HepG2 (cell line): ENCODE results near the gene DRC7. TPM values are rescaled to one million over a fixed set of nuclear protein-coding genes. Genes with fewer than 3 reads are reported as not detected.
A peak's percentile ranks its signal among the peaks of the same experiment; 100 is the strongest.

Experiments
- ATAC-seq: fragments of 200-7000 bp; cut with Tn5 transposase; 3 replicates; pipeline ENCODE4 v1.9.1; 2020; ENCODE audit warnings: mild to moderate bottlenecking, moderate library complexity
- BruUV-seq: library from RNA; stranded (reverse); fragments of 400-500 nt; replicated peaks from 2 replicates; lab custom pipeline; 2021; lab: Mats Ljungman, UMichigan
- CTCF ChIA-PET: fragments of 300-600 bp; formaldehyde crosslinking; extraction: SDS; loops from one replicate; lab custom pipeline; 2021; ENCODE audit warnings: low total read pairs, inconsistent platforms, low intra/inter-chr PET ratio; lab: Yijun Ruan, JAX
- POLR2A ChIA-PET: fragments of 350-600 bp; sonication (Branson Sonifier 250); formaldehyde crosslinking; loops from one replicate; lab custom pipeline; 2020; ENCODE audit warnings: antibody characterized with exemption, inconsistent platforms; lab: Yijun Ruan, JAX
- DNase-seq: peaks from one replicate; pipeline ENCODE4 v3.0.0-alpha.2; 2015; ENCODE audit warnings: low spot score
- FAIRE-seq: peaks from 3 replicates; lab custom pipeline; 2011; peaks lifted over from hg19 to GRCh38; lab: Jason Lieb, UNC
- H2AFZ ChIP-seq: one replicate; pipeline ENCODE4 v1.6.1; 2011; ENCODE audit warnings: low read length, inconsistent platforms
- H3K27ac ChIP-seq: fragments of 300-600 bp; 3 replicates; pipeline ENCODE4 v1.8.0; 2011; ENCODE audit warnings: mixed run types, mild to moderate bottlenecking, mixed read lengths, low read length, inconsistent platforms; ENCODE audit not compliant: insufficient read depth; ENCODE audit errors: extremely low read length
- H3K27me3 ChIP-seq, 2 experiments: fragments of 200-600 bp in 1 of 2; 2 replicates in 1 of 2; 3 replicates in 1 of 2; pipeline versions ENCODE4 v1.6.0 to v1.8.0; 2011; ENCODE audit warnings: low read length in 2 of 2, mild to moderate bottlenecking in 2 of 2, moderate library complexity in 2 of 2, inconsistent platforms in 1 of 2; ENCODE audit not compliant: insufficient read depth in 2 of 2, control insufficient read depth in 1 of 2
- H3K36me3 ChIP-seq, 2 experiments: fragments of 200-600 bp in 1 of 2; replicated peaks in 1 of 2; 2 replicates in 1 of 2; 3 replicates in 1 of 2; pipeline versions ENCODE4 v1.5.1 to v1.8.0; 2011; ENCODE audit warnings: low read length in 2 of 2, inconsistent platforms in 1 of 2; ENCODE audit not compliant: insufficient read depth in 2 of 2, control insufficient read depth in 1 of 2
- H3K4me1 ChIP-seq: 2 replicates; pipeline ENCODE4 v1.5.1; 2012; ENCODE audit warnings: low read length, inconsistent platforms; ENCODE audit not compliant: insufficient read depth
- H3K4me2 ChIP-seq: 2 replicates; pipeline ENCODE4 v1.6.0; 2011; ENCODE audit warnings: low read depth, low read length, inconsistent platforms
- H3K4me3 ChIP-seq, 3 experiments: fragments of 200-600 bp in 1 of 3; sonication (generic), shearing (Covaris generic) in 1 of 3; replicated peaks in 1 of 3; 2 replicates each; pipeline ENCODE4 v1.5.1; 2011 to 2016; ENCODE audit warnings: low read length in 3 of 3, inconsistent platforms in 2 of 3, low read depth in 2 of 3, mild to moderate bottlenecking in 2 of 3, control low read depth in 1 of 3, mixed read lengths in 1 of 3; ENCODE audit not compliant: insufficient read depth in 1 of 3
- H3K79me2 ChIP-seq: one replicate; pipeline ENCODE4 v1.6.1; 2011; ENCODE audit warnings: low read length, inconsistent platforms; ENCODE audit not compliant: insufficient read depth
- H3K9ac ChIP-seq: 2 replicates; pipeline ENCODE4 v1.6.0; 2011; ENCODE audit warnings: mild to moderate bottlenecking, low read depth, low read length, inconsistent platforms; ENCODE audit not compliant: insufficient read depth
- H3K9me3 ChIP-seq: 2 replicates; pipeline ENCODE4 v1.5.1; 2012; ENCODE audit warnings: mild to moderate bottlenecking, low read length
- H4K20me1 ChIP-seq: 2 replicates; pipeline ENCODE4 v1.6.0; 2011; ENCODE audit warnings: inconsistent platforms, mild to moderate bottlenecking, low read length, moderate library complexity; ENCODE audit not compliant: insufficient read depth
- DNMT1 ChIP-seq: sonication (generic); formaldehyde crosslinking; IDR thresholded peaks from 2 replicates; pipeline ENCODE4 v1.5.1; 2020; ENCODE audit warnings: mild to moderate bottlenecking, missing genetic modification reagents
- ESRRA ChIP-seq: sonication (generic); formaldehyde crosslinking; IDR thresholded peaks from 2 replicates; pipeline ENCODE4 v1.5.1; 2020; ENCODE audit warnings: mild to moderate bottlenecking, low read depth, missing genetic modification reagents
- MXI1 ChIP-seq: IDR thresholded peaks from 3 replicates; pipeline ENCODE4 v1.6.1; 2012; ENCODE audit warnings: low read depth, low read length, inconsistent platforms, borderline replicate concordance
- PRMT3 ChIP-seq: sonication (generic); formaldehyde crosslinking; IDR thresholded peaks from 2 replicates; pipeline ENCODE4 v1.8.1; 2022; ENCODE audit warnings: low read depth, mild to moderate bottlenecking, moderate library complexity, missing genetic modification reagents, borderline replicate concordance
- USF2 ChIP-seq, 2 experiments: sonication (generic) in 1 of 2; formaldehyde crosslinking in 1 of 2; IDR thresholded peaks; 2 replicates each; pipeline versions ENCODE4 v1.5.1 to v1.6.1; 2011 to 2020; ENCODE audit warnings: borderline replicate concordance in 1 of 2, low read depth in 1 of 2, low read length in 1 of 2, mild to moderate bottlenecking in 1 of 2, missing genetic modification reagents in 1 of 2, moderate library complexity in 1 of 2
- ZFP36 ChIP-seq: fragments of 150-350 bp; IDR thresholded peaks from 2 replicates; pipeline ENCODE4 v1.6.1; 2018; ENCODE audit warnings: borderline replicate concordance, low read length, low read depth; ENCODE audit not compliant: partially characterized antibody
- ZNF670 ChIP-seq: sonication (generic); formaldehyde crosslinking; IDR thresholded peaks from 2 replicates; pipeline ENCODE4 v1.8.0; 2022; ENCODE audit warnings: mild to moderate bottlenecking, missing genetic modification reagents, borderline replicate concordance
- ZNF7 ChIP-seq: IDR thresholded peaks from 2 replicates; pipeline ENCODE4 v1.6.1; 2016; ENCODE audit warnings: missing biosample characterization, missing genetic modification reagents
- WGBS: methylation state at CpG from one replicate; pipeline ENCODE4 v1.1.6; 2017; ENCODE audit warnings: low lambda C conversion rate; 5-methylcytosine and 5-hydroxymethylcytosine counted together
- in situ Hi-C: cut with HindIII; loops from 2 replicates; pipeline ENCODE4 v1.10.0; 2017; ENCODE audit warnings: low pct_unique_long_range_greater_than_20kb; ENCODE audit not compliant: extremely low pct_ligation_motif_present
- intact Hi-C: fragments of 100-400 bp; cut with micrococcal nuclease; formaldehyde crosslinking; loops from one replicate; pipeline ENCODE4 v1.10.0; 2022; ENCODE audit not compliant: unreplicated experiment
- polyA plus RNA-seq, 8 experiments: library from polyadenylated mRNA; depleted of rRNA in 3 of 8; stranded (reverse) in 7 of 8; unstranded in 1 of 8; fragments of >200 nt; fragmentation: Illumina TruSeq in 4 of 8; extraction: Trizol in 4 of 8; gene quantifications; 2 replicates each; pipeline versions ENCODE4 v1.2.1 to v1.2.3, GENCODE V29; 2011 to 2016; ENCODE audit warnings: low read depth in 4 of 8, missing spikeins in 1 of 8, mixed read lengths in 1 of 8; ENCODE audit not compliant: insufficient read depth in 1 of 8
- total RNA-seq, 5 experiments: library from RNA; depleted of rRNA; stranded (reverse); fragments of >200 nt; fragmentation: Illumina TruSeq; extraction: Trizol; gene quantifications; 2 replicates each; pipeline ENCODE4 v1.2.3, GENCODE V29; 2016; ENCODE audit warnings: low read depth in 1 of 5

DRC7 gene
- total and polyA plus RNA-seq, 2 of the 13 experiments (the other 11 are each of a cell fraction or from before 2014, with no cell fraction given), result 2.7 to 3.4 TPM

- H3K36me3 ChIP-seq, result peaks cover 12 to 32% of the 10 kb centered on the region in 2 experiments; a peak in 4 of 5 replicates
- DNase-seq (no peak), FAIRE-seq (no peak), ATAC-seq (no peak; the same call in 2 of the 3 replicates)
- no peaks in the 10 kb centered on the region for H3K9me3 ChIP-seq
- CTCF ChIA-PET, result no interaction called here
- H3K27me3 ChIP-seq, result no peaks in the 10 kb centered on the region
- H3K4me3 ChIP-seq, result no peak overlapping the region
- no peak overlapping the region for H3K9ac ChIP-seq
- H3K4me1 ChIP-seq, result no peaks in the 10 kb centered on the region
- POLR2A ChIA-PET, result no interaction called here
- no peak overlapping the region for H2AFZ ChIP-seq
- no peaks in the 10 kb centered on the region for H4K20me1 ChIP-seq
- no TSS peak for BruUV-seq
- no peak overlapping the region for H3K4me2 ChIP-seq
- in situ Hi-C loops, result no loop called here
- intact Hi-C loops, result no loop called here
- 91% methylated on average over 18 of the region's 23 CpGs for WGBS
- TF ChIP-seq USF2 (IDR thresholded peaks at IDR 0.05; ENCODE audit: low read depth, low read length) (no peak), USF2 (CRISPR knock-in tag; IDR thresholded peaks at IDR 0.05; ENCODE audit: borderline replicate concordance) (no peak), DNMT1 (no peak), ZNF670 (CRISPR knock-in tag) (no peak), MXI1 (no peak), ZFP36 (peak; percentile 51), PRMT3 (CRISPR knock-in tag) (no peak), ESRRA (CRISPR knock-in tag) (no peak), ZNF7 (CRISPR knock-in tag) (no peak)
- H3K79me2 ChIP-seq, result no peaks in the 10 kb centered on the region
- no peak overlapping the region for H3K27ac ChIP-seq
These were observed 49.5 kb downstream of the DRC7 start for GRCh38 chr16:57743886-57744641.
